Mesothelial cell of epicardium (in vitro differentiated cells): ENCODE results near the gene STXBP1. TPM values are rescaled to one million over a fixed set of nuclear protein-coding genes. Genes with fewer than 3 reads are reported as not detected.

Source experiments
- DNase-seq, 2 experiments: peaks; one replicate each; pipeline ENCODE4 v3.0.0; 2021; ENCODE audit warnings: low spot score in 2 of 2; ENCODE audit not compliant: unreplicated experiment in 2 of 2
- H3K27ac Mint-ChIP-seq: 2 replicates; pipeline ENCODE4 v1.8.0; 2021; ENCODE audit warnings: mixed read lengths
- H3K27me3 Mint-ChIP-seq: 2 replicates; pipeline ENCODE4 v1.8.0; 2021; ENCODE audit warnings: low read depth, mixed read lengths
- H3K36me3 Mint-ChIP-seq: 2 replicates; pipeline ENCODE4 v1.8.0; 2021; ENCODE audit warnings: mixed read lengths
- H3K4me1 Mint-ChIP-seq: 2 replicates; pipeline ENCODE4 v1.8.0; 2021; ENCODE audit warnings: mixed read lengths
- H3K4me3 Mint-ChIP-seq: 2 replicates; pipeline ENCODE4 v1.8.0; 2021; ENCODE audit warnings: mild to moderate bottlenecking, moderate library complexity, mixed read lengths
- H3K9me3 Mint-ChIP-seq: 2 replicates; pipeline ENCODE4 v1.8.0; 2021; ENCODE audit warnings: mixed read lengths
- CTCF ChIP-seq: fragments of 200-600 bp; sonication (generic); IDR thresholded peaks from one replicate; pipeline ENCODE4 v1.5.0; 2021; ENCODE audit warnings: antibody characterized with exemption; ENCODE audit not compliant: unreplicated experiment
- total RNA-seq: library from RNA; stranded (reverse); gene quantifications from 3 replicates; pipeline ENCODE4 v1.2.1, GENCODE V29; 2021

Gene STXBP1
- total RNA-seq, 1 donor from 2014 or later: 105 TPM

GRCh38 chr9:127637322-127637847 lies 25.3 kb downstream of the STXBP1 start:
- H3K27ac Mint-ChIP-seq: peak overlapping the region; percentile 43
- DNase-seq: no peak
- H3K4me3 Mint-ChIP-seq: no peak overlapping the region
- H3K9me3 Mint-ChIP-seq: no peaks in the 10 kb centered on the region
- TF ChIP-seq CTCF: no peak
- no peaks in the 10 kb centered on the region for H3K27me3 Mint-ChIP-seq
- H3K36me3 Mint-ChIP-seq: no peaks in the 10 kb centered on the region
- peaks cover 41% of the 10 kb centered on the region for H3K4me1 Mint-ChIP-seq

- peaks cover 1% of the 10 kb centered on the region for H3K36me3 Mint-ChIP-seq
These were observed 28.9 kb downstream of the STXBP1 start for GRCh38 chr9:127640908-127641545.

GRCh38 chr9:127642082-127642740 lies 30.1 kb downstream of the STXBP1 start:
- Mint-ChIP-seq H3K4me3 (no peak overlapping the region), H3K27ac (peak overlapping the region; percentile 74), H3K27me3 (no peaks in the 10 kb centered on the region), H3K36me3 (peaks cover 1% of the 10 kb centered on the region), H3K9me3 (no peaks in the 10 kb centered on the region), H3K4me1 (peaks cover 11% of the 10 kb centered on the region)
- TF ChIP-seq CTCF: no peak
- DNase-seq: no peak

More at GRCh38 chr9:127640908-127641545, 28.9 kb downstream of the STXBP1 start:
- peaks cover 16% of the 10 kb centered on the region for H3K4me1 Mint-ChIP-seq
- TF ChIP-seq CTCF: no peak
- H3K27ac Mint-ChIP-seq: no peak overlapping the region
- H3K27me3 Mint-ChIP-seq: no peaks in the 10 kb centered on the region
- no peak overlapping the region for H3K4me3 Mint-ChIP-seq
- no peaks in the 10 kb centered on the region for H3K9me3 Mint-ChIP-seq
- no peak for DNase-seq

- TF ChIP-seq CTCF: no peak
- Mint-ChIP-seq H3K27me3 (no peaks in the 10 kb centered on the region), H3K27ac (no peak overlapping the region), H3K4me3 (no peak overlapping the region), H3K36me3 (peaks cover 1% of the 10 kb centered on the region), H3K4me1 (peaks cover 7% of the 10 kb centered on the region), H3K9me3 (no peaks in the 10 kb centered on the region)
- no peak for DNase-seq
These were observed 32.2 kb downstream of the STXBP1 start for GRCh38 chr9:127644146-127644827.

GRCh38 chr9:127644943-127645342 lies 32.9 kb downstream of the STXBP1 start:
- H3K27ac Mint-ChIP-seq: peak overlapping the region; percentile 12
- DNase-seq: no peak
- H3K4me3 Mint-ChIP-seq: no peak overlapping the region
- TF ChIP-seq CTCF: no peak
- no peaks in the 10 kb centered on the region for H3K9me3 Mint-ChIP-seq
- no peaks in the 10 kb centered on the region for H3K27me3 Mint-ChIP-seq
- peaks cover 7% of the 10 kb centered on the region for H3K4me1 Mint-ChIP-seq
- peaks cover 1% of the 10 kb centered on the region for H3K36me3 Mint-ChIP-seq
